NCI-H1694 (cell line): ENCODE data around the gene FZD1.

Source experiments
- DNase-seq: peaks from one replicate; lab custom pipeline; 2025; lab: John Stamatoyannopoulos, UW

Gene FZD1

GRCh38 chr7:91264924-91265681 is 870 bp downstream of the FZD1 start:
- DNase-seq, result peak; percentile 18

- DNase-seq, result no peak
Observed at GRCh38 chr7:91265693-91266066, 1.4 kb downstream of the FZD1 start.

- no peak for DNase-seq
Observed at GRCh38 chr7:91266067-91266688, 1.9 kb downstream of the FZD1 start.

- DNase-seq, result no peak
Observed at GRCh38 chr7:91266689-91267090, 2.5 kb downstream of the FZD1 start.

GRCh38 chr7:91267171-91267955 is 3.1 kb downstream of the FZD1 start:
- DNase-seq, result no peak

GRCh38 chr7:91270372-91270771 is 6.1 kb downstream of the FZD1 start:
- no peak for DNase-seq

GRCh38 chr7:91276909-91277308 is 12.7 kb downstream of the FZD1 start:
- no peak for DNase-seq

GRCh38 chr7:91280185-91280584 is 16.0 kb downstream of the FZD1 start:
- DNase-seq, result no peak

- DNase-seq, result no peak
Observed at GRCh38 chr7:91280604-91281003, 16.4 kb downstream of the FZD1 start.

GRCh38 chr7:91285696-91286355 is 21.6 kb downstream of the FZD1 start:
- DNase-seq, result no peak

- peak; percentile 31 for DNase-seq
Observed at GRCh38 chr7:91286432-91286831, 22.2 kb downstream of the FZD1 start.

- DNase-seq, result no peak
Observed at GRCh38 chr7:91287371-91288084, 23.3 kb downstream of the FZD1 start.

GRCh38 chr7:91288208-91288824 is 24.1 kb downstream of the FZD1 start:
- DNase-seq, result peak; percentile 40

GRCh38 chr7:91289633-91290254 is 25.5 kb downstream of the FZD1 start:
- no peak for DNase-seq

- no peak for DNase-seq
Observed at GRCh38 chr7:91291302-91291701, 27.1 kb downstream of the FZD1 start.

- no peak for DNase-seq
Observed at GRCh38 chr7:91291902-91292301, 27.7 kb downstream of the FZD1 start.

GRCh38 chr7:91292506-91292905 is 28.3 kb downstream of the FZD1 start:
- no peak for DNase-seq

- no peak for DNase-seq
Observed at GRCh38 chr7:91293136-91293535, 28.9 kb downstream of the FZD1 start.

- DNase-seq, result no peak
Observed at GRCh38 chr7:91293840-91294239, 29.6 kb downstream of the FZD1 start.

- peak; percentile 88 for DNase-seq
Observed at GRCh38 chr7:91294639-91295220, 30.5 kb downstream of the FZD1 start.

GRCh38 chr7:91295576-91295975 is 31.3 kb downstream of the FZD1 start:
- DNase-seq, result no peak
